Small intestine (tissue), 7 donors: ENCODE results near the gene GLS. TPM values are rescaled to one million over a fixed set of nuclear protein-coding genes. Genes with fewer than 3 reads are reported as not detected.

Experiments
- DNase-seq, 2 donors: peaks; one replicate each; pipeline versions ENCODE4 v3.0.0 to v3.0.0-alpha.2; 2013
- FAIRE-seq: peaks from 2 replicates; lab custom pipeline; 2012; peaks lifted over from hg19 to GRCh38; lab: Jason Lieb, UNC
- H3K27ac ChIP-seq, 3 donors: one replicate each; pipeline ENCODE4 v1.5.1; 2013; ENCODE audit warnings: low read length in 2 of 3, mild to moderate bottlenecking in 2 of 3, control low read depth in 1 of 3, inconsistent platforms in 1 of 3, low read depth in 1 of 3, moderate library complexity in 1 of 3
- H3K27me3 ChIP-seq, 3 donors: one replicate each; pipeline ENCODE4 v1.6.1; 2013; ENCODE audit warnings: low read length in 3 of 3, inconsistent platforms in 1 of 3; ENCODE audit not compliant: control insufficient read depth in 3 of 3, insufficient read depth in 3 of 3
- H3K36me3 ChIP-seq, 3 donors: one replicate each; pipeline ENCODE4 v1.6.1; 2013; ENCODE audit warnings: low read length in 3 of 3, inconsistent platforms in 1 of 3, low read depth in 1 of 3, mild to moderate bottlenecking in 1 of 3, moderate library complexity in 1 of 3; ENCODE audit not compliant: control insufficient read depth in 3 of 3, insufficient read depth in 2 of 3
- H3K4me1 ChIP-seq, 3 donors: one replicate each; pipeline ENCODE4 v1.6.1; 2013; ENCODE audit warnings: low read length in 2 of 3, inconsistent platforms in 1 of 3, low read depth in 1 of 3, mild to moderate bottlenecking in 1 of 3, moderate library complexity in 1 of 3; ENCODE audit not compliant: control insufficient read depth in 3 of 3, insufficient read depth in 2 of 3
- H3K4me3 ChIP-seq, 3 donors: one replicate each; pipeline ENCODE4 v1.5.1; 2013; ENCODE audit warnings: low read length in 3 of 3, control low read depth in 1 of 3, inconsistent platforms in 1 of 3, low read depth in 1 of 3, mild to moderate bottlenecking in 1 of 3, moderate library complexity in 1 of 3
- H3K9me3 ChIP-seq, 2 donors: one replicate each; pipeline ENCODE4 v1.6.1; 2013; ENCODE audit warnings: low read depth in 1 of 2, low read length in 1 of 2; ENCODE audit not compliant: control insufficient read depth in 2 of 2, insufficient read depth in 1 of 2
- WGBS, 3 donors: extraction: QIAGEN DNeasy Blood & Tissue Kit; methylation state at CpG; one replicate each; pipeline ENCODE4 v1.1.7; 2013; 5-methylcytosine and 5-hydroxymethylcytosine counted together
- polyA plus RNA-seq, 4 donors: library from polyadenylated mRNA; stranded (reverse) in 3 of 4; unstranded in 1 of 4; fragments of 200-250 nt in 3 of 4; fragments of 120-200 nt in 1 of 4; gene quantifications; one replicate each; pipeline versions ENCODE4 v1.2.1 to v1.2.3, GENCODE V29; 2013
- donor health status: healthy with polysubstance abuse.
- donor health status: control.
- donor health status: control.
- donor health status: Bipolar disorder and iron deficiency.
- donor health status: healthy.

The GLS gene
- polyA plus RNA-seq, 4 donors, result 39.3 to 621 (median 48.7) TPM

GRCh38 chr2:190838492-190838910, 42.1 kb upstream of the GLS start:
- Histone ChIP-seq H3K4me1 (peaks cover 2 to 17% (median 3%) of the 10 kb centered on the region in 3 donors), H3K27ac (no peak overlapping the region), H3K9me3 (no peaks in the 10 kb centered on the region), H3K4me3 (no peak overlapping the region), H3K36me3 (no peaks in the 10 kb centered on the region), H3K27me3 (no peaks in the 10 kb centered on the region)
- 80 to 89% (median 82%) methylated on average over 2 of the region's 2 CpGs for WGBS, 3 donors
- DNase-seq (no peak), FAIRE-seq (no peak)

GRCh38 chr2:190840569-190841172, 40.0 kb upstream of the GLS start:
- DNase-seq (no peak), FAIRE-seq (no peak)
- no peaks in the 10 kb centered on the region for H3K27me3 ChIP-seq
- H3K27ac ChIP-seq, result no peak overlapping the region
- peaks cover 0 to 9% (median 3%) of the 10 kb centered on the region in 3 donors for H3K4me1 ChIP-seq
- H3K36me3 ChIP-seq, result no peaks in the 10 kb centered on the region
- no peak overlapping the region for H3K4me3 ChIP-seq
- no peaks in the 10 kb centered on the region for H3K9me3 ChIP-seq
- 53 to 61% (median 53%) methylated on average over 4 of the region's 4 CpGs for WGBS, 3 donors

GRCh38 chr2:190841707-190842505, 38.7 kb upstream of the GLS start:
- 88 to 93% (median 91%) methylated on average over 8 of the region's 8 CpGs for WGBS, 3 donors
- no peaks in the 10 kb centered on the region for H3K9me3 ChIP-seq
- no peak for FAIRE-seq

GRCh38 chr2:190842606-190843104, 38.0 kb upstream of the GLS start:
- H3K4me1 ChIP-seq, result peaks cover 2 to 12% (median 3%) of the 10 kb centered on the region in 3 donors
- 94 to 100% (median 96%) methylated on average over 1 of the region's 1 CpG for WGBS, 3 donors
- FAIRE-seq, result no peak
- DNase-seq, result no peak
- no peaks in the 10 kb centered on the region for H3K36me3 ChIP-seq
- H3K9me3 ChIP-seq, result no peaks in the 10 kb centered on the region
- no peak overlapping the region for H3K4me3 ChIP-seq
- H3K27me3 ChIP-seq, result no peaks in the 10 kb centered on the region
- H3K27ac ChIP-seq, result no peak overlapping the region

More at GRCh38 chr2:190841707-190842505, 38.7 kb upstream of the GLS start:
- Histone ChIP-seq H3K27me3 (no peaks in the 10 kb centered on the region), H3K36me3 (no peaks in the 10 kb centered on the region), H3K4me1 (peaks cover 2 to 12% (median 3%) of the 10 kb centered on the region in 3 donors), H3K27ac (no peak overlapping the region), H3K4me3 (no peak overlapping the region)
- DNase-seq, result no peak

GRCh38 chr2:190843890-190844699, 36.5 kb upstream of the GLS start:
- DNase-seq (no peak), FAIRE-seq (no peak)
- 78 to 81% (median 80%) methylated on average over 3 of the region's 3 CpGs for WGBS, 3 donors
- Histone ChIP-seq H3K27me3 (no peaks in the 10 kb centered on the region), H3K36me3 (no peaks in the 10 kb centered on the region), H3K4me1 (peaks cover 2 to 12% (median 3%) of the 10 kb centered on the region in 3 donors), H3K4me3 (no peak overlapping the region), H3K9me3 (no peaks in the 10 kb centered on the region), H3K27ac (no peak overlapping the region)

GRCh38 chr2:190844700-190845401, 35.8 kb upstream of the GLS start:
- FAIRE-seq (no peak), DNase-seq (no peak)
- H3K4me3 ChIP-seq, result no peak overlapping the region
- H3K4me1 ChIP-seq, result peaks cover 2 to 12% (median 3%) of the 10 kb centered on the region in 3 donors
- no peaks in the 10 kb centered on the region for H3K9me3 ChIP-seq
- H3K27ac ChIP-seq, result no peak overlapping the region
- H3K27me3 ChIP-seq, result no peaks in the 10 kb centered on the region
- H3K36me3 ChIP-seq, result no peaks in the 10 kb centered on the region
- 87 to 96% (median 91%) methylated on average over 4 of the region's 4 CpGs for WGBS, 3 donors

- no peaks in the 10 kb centered on the region for H3K36me3 ChIP-seq
- 22 to 61% (median 31%) methylated on average over 7 of the region's 7 CpGs for WGBS, 3 donors
- H3K4me1 ChIP-seq, result peaks cover 0 to 3% (median 2%) of the 10 kb centered on the region in 3 donors
- DNase-seq (peak in 1 of 2 donors; percentile 65), FAIRE-seq (no peak)
- H3K4me3 ChIP-seq, result no peak overlapping the region
- H3K9me3 ChIP-seq, result no peaks in the 10 kb centered on the region
- peak overlapping the region in 1 of 3 donors; percentile 31 for H3K27ac ChIP-seq
- H3K27me3 ChIP-seq, result no peaks in the 10 kb centered on the region
Observed at GRCh38 chr2:190846746-190847145, 33.9 kb upstream of the GLS start.
